Neural progenitor cell (in vitro differentiated cells): Measurements from ENCODE around the gene FAT1.

Experiments used
- EZH2 ChIP-seq: fragments of 200-600 bp; sonication (generic); IDR thresholded peaks from 2 replicates; pipeline ENCODE4 v1.6.1; 2017; ENCODE audit warnings: antibody characterized with exemption, mild to moderate bottlenecking, moderate library complexity
- TF ChIP-seq, protein P1 (sequence below): fragments of 200-600 bp; sonication (generic); IDR thresholded peaks from 2 replicates; pipeline ENCODE4 v1.5.1; 2017; ENCODE audit warnings: antibody characterized with exemption, mild to moderate bottlenecking

DNA sequence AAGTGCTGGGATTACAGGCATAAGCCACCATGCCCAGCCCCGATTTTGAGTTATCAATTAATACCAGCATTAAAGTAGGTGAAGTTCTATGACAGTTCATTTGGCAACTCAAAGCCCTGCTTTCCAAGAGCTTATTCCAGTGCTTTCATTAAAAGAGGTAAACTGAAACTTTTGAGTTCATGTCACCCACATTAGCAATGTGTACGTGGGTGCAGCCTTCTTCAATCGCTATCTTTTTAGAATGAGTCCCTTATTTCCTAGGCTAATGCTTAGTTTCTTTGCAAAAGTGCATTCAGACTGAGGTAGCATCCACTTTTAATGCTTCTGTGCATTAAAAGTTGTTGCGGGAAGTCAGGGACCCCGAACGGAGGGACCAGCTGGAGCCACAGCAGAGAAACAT, 142.2 kb downstream of the FAT1 start:
- TF ChIP-seq, protein P1, sequence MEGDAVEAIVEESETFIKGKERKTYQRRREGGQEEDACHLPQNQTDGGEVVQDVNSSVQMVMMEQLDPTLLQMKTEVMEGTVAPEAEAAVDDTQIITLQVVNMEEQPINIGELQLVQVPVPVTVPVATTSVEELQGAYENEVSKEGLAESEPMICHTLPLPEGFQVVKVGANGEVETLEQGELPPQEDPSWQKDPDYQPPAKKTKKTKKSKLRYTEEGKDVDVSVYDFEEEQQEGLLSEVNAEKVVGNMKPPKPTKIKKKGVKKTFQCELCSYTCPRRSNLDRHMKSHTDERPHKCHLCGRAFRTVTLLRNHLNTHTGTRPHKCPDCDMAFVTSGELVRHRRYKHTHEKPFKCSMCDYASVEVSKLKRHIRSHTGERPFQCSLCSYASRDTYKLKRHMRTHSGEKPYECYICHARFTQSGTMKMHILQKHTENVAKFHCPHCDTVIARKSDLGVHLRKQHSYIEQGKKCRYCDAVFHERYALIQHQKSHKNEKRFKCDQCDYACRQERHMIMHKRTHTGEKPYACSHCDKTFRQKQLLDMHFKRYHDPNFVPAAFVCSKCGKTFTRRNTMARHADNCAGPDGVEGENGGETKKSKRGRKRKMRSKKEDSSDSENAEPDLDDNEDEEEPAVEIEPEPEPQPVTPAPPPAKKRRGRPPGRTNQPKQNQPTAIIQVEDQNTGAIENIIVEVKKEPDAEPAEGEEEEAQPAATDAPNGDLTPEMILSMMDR: no peak
- TF ChIP-seq EZH2: no peak
